Measurements from ENCODE around the gene PLCB2.

GRCh38 chr15:40331637-40332036 is 23.9 kb upstream of the PLCB2 start:
- no peak for TF ChIP-seq CTCF (conservative IDR thresholded peaks at IDR 0.05; ENCODE audit: low read depth in 2 of 2)
- no peak for TF ChIP-seq CREB1 (CRISPR knock-in tag; IDR thresholded peaks at IDR 0.05; ENCODE audit: low read depth)
- TF ChIP-seq EZH2 (IDR thresholded peaks at IDR 0.05; ENCODE audit: low read depth, unreplicated experiment), result no peak
- no peak for TF ChIP-seq EZH2phosphoT487 (IDR thresholded peaks at IDR 0.05; ENCODE audit: unreplicated experiment)
- no peak for TF ChIP-seq NANOG (IDR thresholded peaks at IDR 0.05; ENCODE audit: borderline replicate concordance)

Measured in GM23338 (cell line).